ENCODE data around the gene CHD8. TPM values are rescaled to one million over a fixed set of nuclear protein-coding genes. Genes with fewer than 3 reads are reported as not detected.

The CHD8 gene
- total and polyA plus RNA-seq, 2 of the 13 experiments (the other 11 are each of a cell fraction or from before 2014, with no cell fraction given): 35.1 to 79.6 TPM

DNA sequence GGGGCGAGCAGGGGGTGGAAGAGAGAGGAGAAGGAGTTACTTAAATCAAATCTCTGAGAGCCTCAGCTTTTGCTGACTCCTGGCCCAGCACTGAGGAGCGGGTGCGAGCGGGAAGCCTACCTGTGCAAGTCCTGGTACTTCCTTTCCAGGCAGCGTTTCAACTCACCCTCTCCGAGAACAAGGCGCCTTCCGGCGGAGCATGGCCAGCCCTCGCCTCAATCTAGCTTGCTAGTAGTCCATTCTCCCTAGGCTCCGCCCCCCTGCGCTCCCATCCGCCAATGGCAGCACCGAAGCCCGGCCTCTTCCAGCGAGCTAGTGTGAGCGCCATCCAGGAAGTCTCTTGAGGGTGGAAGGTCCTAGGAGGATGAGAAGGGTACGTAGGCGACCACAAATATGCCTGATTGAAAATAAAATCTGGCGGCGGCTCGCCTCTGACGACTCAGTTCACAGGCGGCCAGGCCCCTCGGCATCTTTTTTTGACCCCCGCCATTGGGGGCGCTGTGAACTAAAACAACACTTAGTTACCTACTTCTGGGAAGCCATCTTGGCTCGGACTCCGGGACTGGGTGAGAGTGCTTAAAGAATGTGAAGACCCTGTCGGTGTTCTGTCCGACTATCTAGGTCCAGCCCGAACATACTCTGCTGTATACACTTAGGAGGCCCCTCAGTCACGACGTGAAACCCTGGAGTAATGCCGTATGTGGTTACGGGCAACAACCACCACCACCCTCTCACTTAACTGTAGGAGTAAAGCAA, at the start of gene CHD8 (continued):
- TF ChIP-seq, protein P1, sequence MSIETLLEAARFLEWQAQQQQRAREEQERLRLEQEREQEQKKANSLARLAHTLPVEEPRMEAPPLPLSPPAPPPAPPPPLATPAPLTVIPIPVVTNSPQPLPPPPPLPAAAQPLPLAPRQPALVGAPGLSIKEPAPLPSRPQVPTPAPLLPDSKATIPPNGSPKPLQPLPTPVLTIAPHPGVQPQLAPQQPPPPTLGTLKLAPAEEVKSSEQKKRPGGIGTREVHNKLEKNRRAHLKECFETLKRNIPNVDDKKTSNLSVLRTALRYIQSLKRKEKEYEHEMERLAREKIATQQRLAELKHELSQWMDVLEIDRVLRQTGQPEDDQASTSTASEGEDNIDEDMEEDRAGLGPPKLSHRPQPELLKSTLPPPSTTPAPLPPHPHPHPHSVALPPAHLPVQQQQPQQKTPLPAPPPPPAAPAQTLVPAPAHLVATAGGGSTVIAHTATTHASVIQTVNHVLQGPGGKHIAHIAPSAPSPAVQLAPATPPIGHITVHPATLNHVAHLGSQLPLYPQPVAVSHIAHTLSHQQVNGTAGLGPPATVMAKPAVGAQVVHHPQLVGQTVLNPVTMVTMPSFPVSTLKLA (IDR thresholded peaks at IDR 0.05): peak; percentile 53; the same call in 1 of the 2 replicates
- TF ChIP-seq, protein P2, sequence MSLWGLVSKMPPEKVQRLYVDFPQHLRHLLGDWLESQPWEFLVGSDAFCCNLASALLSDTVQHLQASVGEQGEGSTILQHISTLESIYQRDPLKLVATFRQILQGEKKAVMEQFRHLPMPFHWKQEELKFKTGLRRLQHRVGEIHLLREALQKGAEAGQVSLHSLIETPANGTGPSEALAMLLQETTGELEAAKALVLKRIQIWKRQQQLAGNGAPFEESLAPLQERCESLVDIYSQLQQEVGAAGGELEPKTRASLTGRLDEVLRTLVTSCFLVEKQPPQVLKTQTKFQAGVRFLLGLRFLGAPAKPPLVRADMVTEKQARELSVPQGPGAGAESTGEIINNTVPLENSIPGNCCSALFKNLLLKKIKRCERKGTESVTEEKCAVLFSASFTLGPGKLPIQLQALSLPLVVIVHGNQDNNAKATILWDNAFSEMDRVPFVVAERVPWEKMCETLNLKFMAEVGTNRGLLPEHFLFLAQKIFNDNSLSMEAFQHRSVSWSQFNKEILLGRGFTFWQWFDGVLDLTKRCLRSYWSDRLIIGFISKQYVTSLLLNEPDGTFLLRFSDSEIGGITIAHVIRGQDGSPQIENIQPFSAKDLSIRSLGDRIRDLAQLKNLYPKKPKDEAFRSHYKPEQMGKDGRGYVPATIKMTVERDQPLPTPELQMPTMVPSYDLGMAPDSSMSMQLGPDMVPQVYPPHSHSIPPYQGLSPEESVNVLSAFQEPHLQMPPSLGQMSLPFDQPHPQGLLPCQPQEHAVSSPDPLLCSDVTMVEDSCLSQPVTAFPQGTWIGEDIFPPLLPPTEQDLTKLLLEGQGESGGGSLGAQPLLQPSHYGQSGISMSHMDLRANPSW (CRISPR knock-in tag; IDR thresholded peaks at IDR 0.05; ENCODE audit: borderline replicate concordance): peak; percentile 97
- 0 out of 2 replicates have a peak, but pooled peaks have one; percentile 18 for TF ChIP-seq ZNF225 (CRISPR knock-in tag; IDR thresholded peaks at IDR 0.05)
- TF ChIP-seq ZKSCAN5 (CRISPR knock-in tag; IDR thresholded peaks at IDR 0.05): no peak
- peak; percentile 63; the same call in 1 of the 2 replicates for TF ChIP-seq ZNF274 (CRISPR knock-in tag; IDR thresholded peaks at IDR 0.05)
- TF ChIP-seq ARNT (IDR thresholded peaks at IDR 0.05): no peak
- 0 out of 2 replicates have a peak, but pooled peaks have one; percentile 64 for TF ChIP-seq ZNF550 (CRISPR knock-in tag; IDR thresholded peaks at IDR 0.05; ENCODE audit: borderline replicate concordance)
- peak; percentile 67; the same call in 1 of the 2 replicates for TF ChIP-seq ZNF24 (IDR thresholded peaks at IDR 0.05)
- TF ChIP-seq HCFC1 (IDR thresholded peaks at IDR 0.05; ENCODE audit: low read depth, low read length): peak; percentile 71
- TF ChIP-seq HMG20A (CRISPR knock-in tag; IDR thresholded peaks at IDR 0.05; ENCODE audit: borderline replicate concordance): no peak
- TF ChIP-seq SALL2 (CRISPR knock-in tag; IDR thresholded peaks at IDR 0.05): no peak; the same call in 1 of the 2 replicates
- no peak for TF ChIP-seq ZNF263 (CRISPR knock-in tag; IDR thresholded peaks at IDR 0.05)
- TF ChIP-seq, protein P3, sequence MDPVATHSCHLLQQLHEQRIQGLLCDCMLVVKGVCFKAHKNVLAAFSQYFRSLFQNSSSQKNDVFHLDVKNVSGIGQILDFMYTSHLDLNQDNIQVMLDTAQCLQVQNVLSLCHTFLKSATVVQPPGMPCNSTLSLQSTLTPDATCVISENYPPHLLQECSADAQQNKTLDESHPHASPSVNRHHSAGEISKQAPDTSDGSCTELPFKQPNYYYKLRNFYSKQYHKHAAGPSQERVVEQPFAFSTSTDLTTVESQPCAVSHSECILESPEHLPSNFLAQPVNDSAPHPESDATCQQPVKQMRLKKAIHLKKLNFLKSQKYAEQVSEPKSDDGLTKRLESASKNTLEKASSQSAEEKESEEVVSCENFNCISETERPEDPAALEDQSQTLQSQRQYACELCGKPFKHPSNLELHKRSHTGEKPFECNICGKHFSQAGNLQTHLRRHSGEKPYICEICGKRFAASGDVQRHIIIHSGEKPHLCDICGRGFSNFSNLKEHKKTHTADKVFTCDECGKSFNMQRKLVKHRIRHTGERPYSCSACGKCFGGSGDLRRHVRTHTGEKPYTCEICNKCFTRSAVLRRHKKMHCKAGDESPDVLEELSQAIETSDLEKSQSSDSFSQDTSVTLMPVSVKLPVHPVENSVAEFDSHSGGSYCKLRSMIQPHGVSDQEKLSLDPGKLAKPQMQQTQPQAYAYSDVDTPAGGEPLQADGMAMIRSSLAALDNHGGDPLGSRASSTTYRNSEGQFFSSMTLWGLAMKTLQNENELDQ (CRISPR knock-in tag; IDR thresholded peaks at IDR 0.05; ENCODE audit: borderline replicate concordance): 0 out of 2 replicates have a peak, but pooled peaks have one; percentile 26
- no peak for TF ChIP-seq ZNF3 (CRISPR knock-in tag; IDR thresholded peaks at IDR 0.05)
- peak; percentile 91; the same call in 1 of the 2 replicates for TF ChIP-seq SAFB2 (CRISPR knock-in tag; IDR thresholded peaks at IDR 0.05; ENCODE audit: borderline replicate concordance, low read depth)
- TF ChIP-seq ATF1 (CRISPR knock-in tag; IDR thresholded peaks at IDR 0.05): peak; percentile 92
- TF ChIP-seq TP53 (CRISPR knock-in tag; conservative IDR thresholded peaks at IDR 0.05): no peak
- no peak for TF ChIP-seq RFX1 (IDR thresholded peaks at IDR 0.05)
- peak; percentile 100 for TF ChIP-seq ELF4 (CRISPR knock-in tag; IDR thresholded peaks at IDR 0.05; ENCODE audit: borderline replicate concordance)
- no peak for TF ChIP-seq PTBP1 (IDR thresholded peaks at IDR 0.05; ENCODE audit: low read depth, low read length, poor library complexity, severe bottlenecking)
- no peak for TF ChIP-seq BRCA1 (CRISPR knock-in tag; IDR thresholded peaks at IDR 0.05)
- peak; percentile 73 for TF ChIP-seq ZNF709 (CRISPR knock-in tag; IDR thresholded peaks at IDR 0.05)
- TF ChIP-seq, protein P4, sequence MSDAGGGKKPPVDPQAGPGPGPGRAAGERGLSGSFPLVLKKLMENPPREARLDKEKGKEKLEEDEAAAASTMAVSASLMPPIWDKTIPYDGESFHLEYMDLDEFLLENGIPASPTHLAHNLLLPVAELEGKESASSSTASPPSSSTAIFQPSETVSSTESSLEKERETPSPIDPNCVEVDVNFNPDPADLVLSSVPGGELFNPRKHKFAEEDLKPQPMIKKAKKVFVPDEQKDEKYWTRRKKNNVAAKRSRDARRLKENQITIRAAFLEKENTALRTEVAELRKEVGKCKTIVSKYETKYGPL (CRISPR knock-in tag; IDR thresholded peaks at IDR 0.05): no peak
- 0 out of 2 replicates have a peak, but pooled peaks have one; percentile 31 for TF ChIP-seq SATB2 (CRISPR knock-in tag; IDR thresholded peaks at IDR 0.05)
- TF ChIP-seq ZFP37 (CRISPR knock-in tag; IDR thresholded peaks at IDR 0.05; ENCODE audit: borderline replicate concordance): no peak
